ENCODE results near the gene NMNAT2.

The NMNAT2 gene

DNA sequence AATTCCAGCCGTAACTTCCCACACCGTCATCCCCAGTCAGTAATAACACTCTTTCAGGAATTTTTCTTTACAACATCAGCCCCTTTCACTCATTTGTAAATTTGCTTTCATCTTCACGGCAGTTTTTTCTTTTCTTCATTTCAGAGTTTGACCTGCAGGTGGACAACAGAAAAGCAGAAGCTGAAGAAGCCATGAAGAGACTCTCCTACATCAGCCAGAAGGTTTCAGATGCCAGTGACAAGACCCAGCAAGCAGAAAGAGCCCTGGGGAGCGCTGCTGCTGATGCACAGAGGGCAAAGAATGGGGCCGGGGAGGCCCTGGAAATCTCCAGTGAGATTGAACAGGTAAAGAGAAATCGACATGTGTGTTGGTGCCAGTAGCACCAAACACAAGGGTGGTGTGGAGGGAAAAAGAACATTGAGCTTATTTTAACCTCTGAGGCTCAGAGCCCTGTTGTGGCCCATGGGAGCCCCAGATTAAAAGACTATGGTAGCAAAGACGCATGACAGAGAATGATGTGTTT is 178.9 kb downstream of the NMNAT2 start:
- no peak for DNase-seq (ENCODE audit: low spot score)

DNA sequence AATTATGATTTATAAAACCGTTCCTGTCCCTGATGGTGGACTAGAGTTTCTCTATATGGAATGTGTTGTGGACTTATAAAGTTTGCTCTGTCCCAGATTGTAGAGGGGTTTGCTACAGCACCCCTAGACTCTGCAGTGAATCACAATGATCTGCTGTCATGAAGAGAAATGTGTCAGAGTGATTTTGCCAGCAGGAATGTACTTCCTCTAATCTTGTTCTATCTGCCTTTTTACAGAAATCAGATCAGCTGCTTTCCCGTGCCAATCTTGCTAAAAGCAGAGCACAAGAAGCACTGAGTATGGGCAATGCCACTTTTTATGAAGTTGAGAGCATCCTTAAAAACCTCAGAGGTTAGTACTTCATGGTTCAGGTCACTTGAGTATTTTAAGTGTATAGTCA is 180.1 kb downstream of the NMNAT2 start:
- no peak for DNase-seq (ENCODE audit: low spot score)

DNA sequence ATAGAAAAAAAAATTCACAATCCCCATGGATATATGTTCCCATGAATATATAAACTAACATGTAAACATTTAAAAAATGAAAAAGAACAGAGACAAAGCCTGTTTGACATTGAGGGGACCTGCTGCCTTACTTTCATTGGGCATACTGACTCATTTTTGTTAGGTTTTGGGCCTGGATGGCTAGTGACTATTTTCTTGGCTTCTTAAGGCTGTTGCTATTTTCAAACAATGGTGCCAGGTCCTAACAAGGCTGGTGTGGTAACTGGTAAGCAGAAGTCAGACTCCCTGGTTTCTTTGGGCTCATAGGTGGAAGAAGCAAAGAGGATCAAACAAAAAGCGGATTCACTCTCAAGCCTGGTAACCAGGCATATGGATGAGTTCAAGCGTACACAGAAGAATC is 181.1 kb downstream of the NMNAT2 start:
- no peak for DNase-seq (ENCODE audit: low spot score)

DNA sequence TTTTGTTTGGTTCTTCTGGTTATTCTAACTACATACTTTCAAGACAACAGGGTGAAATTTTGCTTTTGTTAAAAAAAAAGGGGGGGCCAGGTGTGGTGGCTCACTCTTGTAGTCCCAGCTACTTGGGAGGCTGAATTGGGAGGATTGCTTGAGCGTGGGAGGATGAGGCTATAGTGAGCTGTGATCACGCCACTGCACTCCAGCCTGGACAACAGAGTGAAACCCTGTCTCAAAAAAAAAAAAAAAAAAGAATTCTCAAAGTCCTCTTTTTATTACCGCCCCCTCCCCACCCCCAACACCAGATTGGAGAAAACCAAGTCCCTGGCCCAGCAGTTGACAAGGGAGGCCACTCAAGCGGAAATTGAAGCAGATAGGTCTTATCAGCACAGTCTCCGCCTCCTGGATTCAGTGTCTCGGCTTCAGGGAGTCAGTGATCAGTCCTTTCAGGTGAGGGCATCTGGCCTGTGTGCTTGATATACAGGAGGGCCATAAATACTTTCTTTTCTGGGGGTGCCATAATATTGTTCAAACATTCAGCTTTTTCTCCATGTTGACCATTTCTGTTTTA is 181.9 kb downstream of the NMNAT2 start:
- DNase-seq (ENCODE audit: low spot score) = no peak

DNA sequence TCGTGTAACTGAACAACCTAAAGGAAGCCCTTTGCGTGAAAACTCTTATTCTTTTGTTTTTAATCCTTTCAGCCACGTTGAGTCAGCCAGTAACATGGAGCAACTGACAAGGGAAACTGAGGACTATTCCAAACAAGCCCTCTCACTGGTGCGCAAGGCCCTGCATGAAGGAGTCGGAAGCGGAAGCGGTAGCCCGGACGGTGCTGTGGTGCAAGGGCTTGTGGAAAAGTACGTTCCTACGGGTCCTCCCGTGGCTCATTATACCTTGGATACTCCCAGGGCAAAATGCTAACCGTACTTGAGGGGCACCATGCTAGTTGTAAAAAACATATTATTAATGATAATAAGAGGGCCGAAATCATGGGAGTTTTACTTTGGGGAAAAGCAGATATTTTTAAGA is 182.7 kb downstream of the NMNAT2 start:
- DNase-seq (ENCODE audit: low spot score) = no peak

DNA sequence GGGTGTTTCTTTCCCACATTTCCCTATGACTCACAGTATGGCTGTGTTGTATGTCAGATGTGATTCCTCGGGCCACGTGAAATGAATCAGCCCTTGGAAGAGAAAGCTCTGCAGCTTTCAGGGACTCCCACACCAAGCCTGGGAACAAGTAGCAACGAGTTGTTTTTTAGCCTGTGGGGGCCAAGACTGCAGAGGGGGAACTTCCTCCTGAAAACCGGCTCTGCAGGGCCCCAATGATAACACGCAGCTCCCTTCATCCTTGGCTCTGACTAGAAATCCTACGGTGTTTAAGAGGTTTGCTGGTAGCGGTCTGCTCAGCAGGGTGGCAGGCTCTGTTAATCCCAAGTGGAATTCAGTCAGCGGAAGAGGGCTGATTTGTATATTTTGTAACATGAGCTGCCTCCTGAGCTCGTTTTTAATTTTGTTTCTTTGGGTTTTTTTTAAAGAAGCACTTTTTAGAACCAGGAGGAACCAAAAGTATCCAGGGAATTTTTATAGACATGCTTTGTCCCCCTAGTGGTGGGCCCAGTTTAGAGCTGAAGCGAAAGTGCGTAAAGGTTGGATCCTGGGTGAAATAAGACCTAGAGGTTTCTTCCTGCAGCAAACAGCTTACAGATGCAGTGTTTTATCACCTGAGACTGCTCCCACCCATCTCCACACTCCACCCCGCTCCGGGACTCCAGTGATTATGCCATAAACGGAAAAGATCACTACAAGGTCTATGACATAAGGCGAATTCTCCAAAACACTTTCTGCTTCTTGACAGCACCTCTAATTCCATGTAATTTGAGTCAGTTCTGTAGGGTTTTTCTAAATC is 183.3 kb downstream of the NMNAT2 start:
- DNase-seq (ENCODE audit: low spot score) = peak; percentile 41

DNA sequence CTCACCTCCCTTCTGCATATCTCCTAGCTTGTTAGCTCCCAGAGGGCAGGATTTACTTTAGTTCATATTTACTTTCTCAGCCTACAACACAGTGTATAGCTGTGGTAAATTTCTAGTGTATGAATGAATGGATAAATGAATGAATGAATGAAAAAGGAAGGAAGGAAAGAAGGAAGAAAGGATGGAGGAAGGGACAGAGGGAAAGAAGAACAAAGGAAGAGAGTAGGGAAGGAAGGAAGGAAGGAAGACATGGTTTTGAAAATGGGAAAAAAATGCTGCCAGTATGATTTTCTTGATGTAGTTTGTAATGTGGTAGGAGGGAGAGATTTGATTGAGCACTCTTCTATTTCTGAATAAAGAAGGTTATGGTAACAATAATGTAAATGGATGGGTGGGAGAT is 185.1 kb downstream of the NMNAT2 start:
- DNase-seq (ENCODE audit: low spot score) = no peak

DNA sequence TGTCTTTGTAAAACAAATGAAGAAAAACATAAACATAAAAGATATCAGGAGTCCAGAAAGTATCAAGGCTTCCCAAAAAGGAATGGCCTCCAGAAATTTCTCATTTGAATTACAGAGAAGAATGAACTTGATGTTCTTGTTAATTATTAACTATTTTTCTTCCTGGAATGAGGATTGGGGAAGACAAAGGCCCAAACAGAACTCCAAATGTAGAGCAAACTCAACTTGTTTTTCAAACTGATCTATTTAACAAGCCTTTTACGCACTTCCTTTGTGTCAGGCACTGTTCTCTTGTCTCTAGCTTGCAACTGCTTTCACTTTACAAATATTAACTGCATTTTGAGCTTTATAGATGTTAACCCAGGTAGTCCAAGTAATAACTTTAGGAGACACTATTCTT is 186.6 kb downstream of the NMNAT2 start:
- DNase-seq (ENCODE audit: low spot score) = no peak

DNA sequence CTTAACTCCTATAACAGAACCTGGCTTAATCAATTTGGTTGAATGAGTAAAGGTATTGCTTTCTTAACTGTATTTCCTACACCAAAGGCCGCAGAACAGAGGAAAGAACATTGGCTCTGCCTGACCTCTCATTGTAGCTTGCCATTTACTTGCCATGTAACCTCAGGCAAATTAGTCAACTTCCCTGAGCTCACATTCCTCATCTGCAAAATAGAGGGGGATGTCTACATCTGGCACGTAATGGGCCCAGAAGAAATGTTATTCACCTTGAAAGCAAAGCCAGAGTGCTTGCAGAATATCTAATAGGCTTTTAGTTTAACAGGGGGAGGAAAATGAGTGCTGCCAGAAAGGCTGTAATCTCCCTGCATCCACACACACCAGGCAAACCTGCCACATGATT is 187.8 kb downstream of the NMNAT2 start:
- no peak for DNase-seq (ENCODE audit: low spot score)

DNA sequence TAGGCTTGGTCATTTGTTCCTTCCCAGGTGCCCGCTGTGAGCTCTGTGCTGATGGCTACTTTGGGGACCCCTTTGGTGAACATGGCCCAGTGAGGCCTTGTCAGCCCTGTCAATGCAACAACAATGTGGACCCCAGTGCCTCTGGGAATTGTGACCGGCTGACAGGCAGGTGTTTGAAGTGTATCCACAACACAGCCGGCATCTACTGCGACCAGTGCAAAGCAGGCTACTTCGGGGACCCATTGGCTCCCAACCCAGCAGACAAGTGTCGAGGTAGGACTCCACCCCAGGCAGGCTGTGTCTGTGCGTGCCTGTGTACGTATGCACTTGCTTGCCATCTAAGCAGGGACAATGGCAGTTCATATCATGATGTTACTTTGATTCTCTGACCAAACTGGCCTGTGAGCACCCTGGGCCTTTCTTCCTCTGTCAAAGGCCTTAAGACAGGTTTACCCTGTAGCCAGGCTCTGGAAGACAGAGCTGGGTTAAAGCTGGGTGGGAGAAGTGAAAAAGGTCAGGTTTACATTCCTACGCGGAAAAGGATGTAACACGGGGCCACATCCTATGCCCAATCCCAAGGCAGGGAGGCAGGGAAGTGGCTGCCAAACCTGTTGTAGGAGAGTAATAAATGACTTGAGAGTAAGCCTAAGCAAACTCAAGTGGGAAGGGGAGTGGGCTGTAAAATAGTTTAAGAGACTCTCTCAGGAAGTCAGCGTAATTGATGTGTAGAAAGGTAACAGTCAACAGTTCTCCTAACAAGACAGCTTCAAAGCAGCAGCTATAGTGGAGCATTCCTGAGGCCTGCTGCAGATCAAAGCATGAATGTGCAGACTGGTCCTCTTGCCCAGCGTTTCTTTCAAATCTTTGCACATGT is 189.6 kb downstream of the NMNAT2 start:
- peak; percentile 68 for DNase-seq (ENCODE audit: low spot score)

DNA sequence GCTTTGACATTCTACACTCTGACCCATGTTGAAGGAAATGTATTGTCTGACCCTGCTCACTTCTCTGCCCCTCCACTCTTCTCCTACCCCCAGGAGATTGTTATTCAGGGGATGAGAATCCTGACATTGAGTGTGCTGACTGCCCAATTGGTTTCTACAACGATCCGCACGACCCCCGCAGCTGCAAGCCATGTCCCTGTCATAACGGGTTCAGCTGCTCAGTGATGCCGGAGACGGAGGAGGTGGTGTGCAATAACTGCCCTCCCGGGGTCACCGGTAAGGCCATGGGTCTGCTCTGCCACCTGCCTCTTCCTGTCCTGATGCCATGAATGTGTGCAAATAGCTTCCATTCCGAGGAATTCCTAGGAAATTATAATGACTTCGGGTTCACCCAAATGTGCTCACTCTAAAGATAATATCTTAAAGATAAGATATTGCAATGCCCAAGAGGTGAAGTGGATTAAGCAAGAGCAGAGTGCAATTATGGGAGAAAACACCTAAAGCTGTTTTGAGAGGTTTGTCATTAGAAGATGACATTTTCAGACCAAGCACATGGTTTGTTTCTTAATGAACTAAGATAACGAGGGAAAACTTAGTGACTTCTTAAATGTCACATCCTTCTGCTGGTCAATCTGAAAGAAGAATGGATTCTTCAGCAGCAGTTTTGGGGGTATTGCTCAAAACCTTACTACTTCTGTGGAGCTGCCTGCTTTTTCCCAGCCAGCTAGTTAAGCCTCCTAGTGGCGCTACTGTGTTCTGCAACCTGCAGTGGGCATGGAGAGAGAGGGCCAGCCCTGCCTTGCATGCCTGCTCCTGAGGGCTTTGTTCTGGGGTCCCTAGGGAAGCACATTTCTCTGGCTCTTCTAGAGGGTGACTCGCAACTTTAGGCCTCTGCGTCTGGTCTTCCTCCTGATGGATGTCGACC is 190.5 kb downstream of the NMNAT2 start:
- peak; percentile 38 for DNase-seq (ENCODE audit: low spot score)

DNA sequence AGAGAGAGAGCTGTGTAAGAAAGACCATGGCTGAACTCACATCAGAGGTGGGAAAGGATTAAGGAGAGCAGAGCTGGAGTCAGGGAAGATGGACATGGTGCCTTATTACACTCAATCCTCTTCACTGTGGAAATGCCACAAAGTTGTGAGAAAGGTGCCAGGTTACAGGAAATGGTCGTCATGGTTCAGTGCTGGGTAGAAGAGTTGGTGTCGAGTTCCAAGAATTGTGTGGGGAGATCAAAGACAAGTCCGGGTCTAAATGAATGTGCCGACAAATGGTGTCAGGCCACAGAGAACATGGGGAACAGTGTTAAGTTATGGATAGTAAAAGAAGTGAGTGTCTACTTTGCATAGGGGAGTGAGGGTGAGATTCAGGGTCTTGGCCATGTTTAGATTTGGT is 191.2 kb downstream of the NMNAT2 start:
- DNase-seq (ENCODE audit: low spot score) = peak; percentile 73

DNA sequence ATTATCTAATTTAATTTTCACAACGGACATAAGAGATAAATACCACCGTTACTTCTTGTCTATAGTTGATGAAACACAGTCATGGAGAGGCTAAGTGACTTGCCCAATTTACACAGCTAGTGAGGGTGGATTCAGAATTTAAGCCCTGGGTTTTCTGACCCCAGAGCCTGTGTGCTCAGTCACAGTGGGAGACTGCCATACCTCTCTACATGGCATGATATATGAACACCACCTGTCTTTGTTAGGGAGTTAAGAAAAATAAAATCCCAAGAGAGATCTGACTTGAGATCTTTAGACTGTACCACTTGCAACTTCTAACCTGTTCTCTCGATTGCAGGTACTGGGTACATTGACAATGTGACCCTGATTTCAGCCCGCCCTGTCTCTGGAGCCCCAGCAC is 191.8 kb downstream of the NMNAT2 start:
- no peak for DNase-seq (ENCODE audit: low spot score)

DNA sequence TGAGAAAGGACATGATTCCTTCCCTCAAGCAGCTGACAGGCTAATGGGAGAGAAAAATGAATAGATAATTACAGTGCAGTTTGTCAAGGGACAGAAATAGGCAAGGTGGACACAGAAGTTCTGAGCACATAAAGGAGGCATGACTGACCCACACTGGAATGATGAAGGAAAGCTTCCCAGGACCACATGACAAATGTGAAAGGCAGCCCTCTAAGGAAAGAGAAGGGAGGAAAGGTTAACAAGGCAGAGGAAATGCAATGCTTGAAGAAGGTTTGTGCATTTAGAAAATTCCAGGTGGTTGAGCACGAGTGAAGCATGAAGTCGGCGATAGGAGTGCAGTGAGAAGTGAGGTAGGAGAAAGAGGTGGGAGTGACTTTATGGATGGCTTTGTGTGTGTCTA is 194.7 kb downstream of the NMNAT2 start:
- no peak for DNase-seq (ENCODE audit: low spot score)

DNA sequence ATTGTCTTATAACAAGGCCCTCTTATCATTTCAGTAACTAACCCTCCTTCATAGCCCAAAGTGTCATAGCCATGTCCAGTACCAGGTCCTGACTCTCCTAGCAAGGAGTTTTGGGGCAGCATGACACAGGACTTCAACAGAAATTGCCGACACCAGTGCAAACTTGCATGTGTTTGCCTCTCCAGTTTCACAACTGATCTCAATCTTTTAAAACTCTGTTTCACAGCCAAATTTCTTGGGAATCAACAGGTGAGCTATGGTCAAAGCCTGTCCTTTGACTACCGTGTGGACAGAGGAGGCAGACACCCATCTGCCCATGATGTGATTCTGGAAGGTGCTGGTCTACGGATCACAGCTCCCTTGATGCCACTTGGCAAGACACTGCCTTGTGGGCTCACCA is 195.3 kb downstream of the NMNAT2 start:
- DNase-seq (ENCODE audit: low spot score) = no peak

DNA sequence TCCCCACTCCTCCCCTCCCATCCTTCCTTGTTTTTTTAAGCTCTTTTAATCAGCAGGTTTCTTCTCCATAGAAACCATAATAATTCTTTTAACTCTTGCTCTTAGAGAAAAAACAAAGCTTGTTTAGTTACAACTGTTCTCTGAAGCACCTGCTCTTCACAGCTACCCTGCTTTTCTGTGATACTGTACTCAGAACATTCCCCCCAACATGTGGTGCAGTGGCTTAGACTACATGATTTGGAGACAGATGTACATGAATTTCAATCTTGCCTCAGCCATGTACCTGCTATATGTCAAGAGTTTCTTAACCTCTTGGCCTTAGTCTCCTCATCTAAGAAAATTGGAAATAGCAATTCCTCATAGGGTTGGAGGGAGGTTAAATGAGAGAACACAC is 198.6 kb downstream of the NMNAT2 start:
- no peak for DNase-seq (ENCODE audit: low spot score)

DNA sequence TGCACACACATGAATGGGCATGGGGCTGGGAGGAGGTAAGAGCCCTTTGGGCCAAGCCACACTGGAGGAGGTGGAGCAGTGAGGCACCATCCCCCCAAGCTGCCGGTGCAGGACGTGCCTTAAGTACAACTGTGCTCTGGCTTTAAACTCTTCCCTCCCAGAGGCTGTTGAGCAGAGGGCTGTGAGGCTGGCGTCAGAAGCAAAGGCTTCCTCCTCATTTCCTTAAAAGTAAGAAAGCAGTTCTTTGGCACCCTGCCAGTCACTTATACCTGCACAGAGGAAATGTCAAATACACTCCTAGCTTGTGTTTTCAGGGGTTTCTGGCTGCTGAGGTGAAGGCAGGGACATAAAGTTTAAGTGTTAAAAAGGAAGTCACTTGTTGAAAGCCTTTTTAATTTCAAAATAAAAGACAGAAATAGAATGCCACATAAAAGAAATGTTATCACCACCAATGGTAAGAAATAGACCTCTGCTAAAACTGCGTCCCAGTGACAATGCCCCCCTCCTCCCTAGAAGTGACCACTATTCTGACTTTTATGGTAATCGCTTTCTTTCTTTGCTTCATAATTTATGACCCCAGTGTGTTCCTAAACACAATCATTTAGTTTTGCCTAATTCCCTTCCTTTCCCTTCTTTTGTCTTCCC is 199.1 kb downstream of the NMNAT2 start:
- no peak for DNase-seq (ENCODE audit: low spot score)

DNA sequence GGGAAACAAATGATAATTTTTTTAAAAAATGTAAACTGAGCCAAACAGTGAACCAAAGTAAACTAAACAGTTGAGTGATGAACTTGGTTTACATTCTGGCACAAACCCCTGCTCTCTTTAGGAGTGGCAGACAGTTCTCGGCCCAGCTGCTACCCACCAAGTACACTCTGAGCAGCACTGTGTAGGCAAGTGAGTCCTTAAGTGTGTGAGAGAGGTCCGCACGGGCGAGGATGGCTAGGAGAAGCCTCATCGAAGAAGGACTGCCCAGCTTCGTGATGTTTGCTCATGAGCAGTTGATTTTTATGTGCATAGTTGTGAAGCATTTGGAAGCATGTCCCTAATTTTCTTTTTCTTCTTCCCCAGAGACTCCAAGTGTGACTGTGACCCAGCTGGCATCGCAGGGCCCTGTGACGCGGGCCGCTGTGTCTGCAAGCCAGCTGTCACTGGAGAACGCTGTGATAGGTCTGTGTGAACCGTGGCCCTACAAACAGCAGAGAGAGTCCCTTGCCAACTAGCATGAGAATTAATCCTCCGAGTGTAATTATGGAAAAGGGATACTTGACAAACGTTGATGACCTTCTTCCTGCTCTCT is 200.1 kb downstream of the NMNAT2 start:
- DNase-seq (ENCODE audit: low spot score) = no peak

DNA sequence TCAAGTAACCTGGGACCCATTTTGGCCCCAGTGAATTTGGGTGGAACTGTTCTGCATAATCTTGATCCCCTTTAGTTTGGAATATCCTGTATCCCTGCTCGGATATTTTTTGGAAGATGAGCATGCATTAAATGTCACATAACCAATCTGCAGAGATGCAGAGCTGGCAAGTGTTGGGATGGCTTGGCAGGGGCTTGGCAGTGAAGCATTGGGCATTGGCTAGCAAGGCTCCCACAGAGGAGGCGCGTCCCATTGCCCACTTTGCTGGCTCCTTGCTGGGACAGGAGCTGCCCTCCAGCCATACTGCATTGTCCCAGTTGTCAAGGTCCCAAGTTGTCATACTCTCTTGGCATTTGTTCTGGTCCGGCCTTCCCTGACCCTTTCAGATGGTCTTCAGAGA is 202.2 kb downstream of the NMNAT2 start:
- DNase-seq (ENCODE audit: low spot score) = no peak

DNA sequence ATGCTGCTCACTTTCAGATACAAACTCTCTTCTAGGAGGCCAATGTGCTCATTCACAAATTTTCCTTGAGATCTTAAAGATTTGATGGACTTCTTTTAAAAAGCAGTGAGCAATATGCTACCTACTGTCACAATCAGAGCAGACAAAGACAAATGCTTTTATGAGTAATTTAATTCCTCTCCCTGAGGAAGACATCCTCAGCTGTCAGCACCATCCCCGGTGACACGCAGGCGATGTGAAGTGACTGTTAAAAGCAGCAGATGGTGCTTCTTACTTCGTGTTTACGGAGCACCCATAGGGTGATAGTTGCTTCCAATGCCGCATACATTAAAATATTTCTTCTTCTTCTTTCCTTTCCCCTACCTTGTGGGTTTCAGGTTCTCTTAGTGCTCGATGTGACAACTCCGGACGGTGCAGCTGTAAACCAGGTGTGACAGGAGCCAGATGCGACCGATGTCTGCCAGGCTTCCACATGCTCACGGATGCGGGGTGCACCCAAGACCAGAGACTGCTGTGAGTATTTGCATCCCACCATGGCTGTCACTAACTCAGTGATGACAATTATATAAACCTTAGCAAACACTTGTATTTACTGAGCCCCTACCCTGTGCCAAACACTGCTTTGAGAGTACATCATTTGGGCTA is 203.0 kb downstream of the NMNAT2 start:
- DNase-seq (ENCODE audit: low spot score) = no peak

All from SW480 (cell line).